Keratinocyte (primary cell): ENCODE measurements around the gene OR4E1. TPM values are rescaled to one million over a fixed set of nuclear protein-coding genes. Genes with fewer than 3 reads are reported as not detected.

Experiments
- DNase-seq: peaks from one replicate; pipeline ENCODE4 v3.0.0-alpha.2; 2011; ENCODE audit warnings: low read depth, missing footprints, low spot score
- FAIRE-seq: peaks from 2 replicates; lab custom pipeline; 2011; peaks lifted over from hg19 to GRCh38; lab: Jason Lieb, UNC
- H2AFZ ChIP-seq: 2 replicates; pipeline ENCODE4 v1.6.0; 2012; ENCODE audit warnings: low read length, control low read depth, inconsistent platforms; ENCODE audit not compliant: control insufficient read depth
- H3K27ac ChIP-seq: 2 replicates; pipeline ENCODE4 v1.5.1; 2011; ENCODE audit warnings: low read length; ENCODE audit not compliant: control insufficient read depth, insufficient read depth
- H3K27me3 ChIP-seq: 3 replicates; pipeline ENCODE4 v1.6.0; 2011; ENCODE audit warnings: low read length; ENCODE audit not compliant: control insufficient read depth, insufficient read depth; ENCODE audit errors: extremely low read depth
- H3K36me3 ChIP-seq, 2 experiments: 2 replicates in 1 of 2; 3 replicates in 1 of 2; pipeline ENCODE4 v1.5.1; 2011; ENCODE audit warnings: low read length in 2 of 2, mild to moderate bottlenecking in 1 of 2; ENCODE audit not compliant: control insufficient read depth in 2 of 2, insufficient read depth in 2 of 2; ENCODE audit errors: extremely low read depth in 1 of 2
- H3K4me1 ChIP-seq: 3 replicates; pipeline ENCODE4 v1.5.1; 2011; ENCODE audit warnings: low read length; ENCODE audit not compliant: control insufficient read depth, insufficient read depth; ENCODE audit errors: extremely low read depth
- H3K4me2 ChIP-seq: 3 replicates; pipeline ENCODE4 v1.6.0; 2011; ENCODE audit warnings: low read depth, low read length; ENCODE audit not compliant: control insufficient read depth, insufficient read depth; ENCODE audit errors: extremely low read depth
- H3K4me3 ChIP-seq, 3 experiments: fragments of 200-600 bp in 1 of 3; sonication (generic) in 1 of 3; 2 replicates in 2 of 3; 3 replicates in 1 of 3; pipeline ENCODE4 v1.5.1; 2011 to 2016; ENCODE audit warnings: low read length in 3 of 3, mild to moderate bottlenecking in 3 of 3, control low read depth in 2 of 3, inconsistent platforms in 1 of 3, low read depth in 1 of 3, mixed read lengths in 1 of 3, mixed run types in 1 of 3, moderate library complexity in 1 of 3; ENCODE audit not compliant: control insufficient read depth in 2 of 3, insufficient read depth in 2 of 3; ENCODE audit errors: extremely low read depth in 1 of 3
- H3K79me2 ChIP-seq: 2 replicates; pipeline ENCODE4 v1.6.0; 2012; ENCODE audit warnings: low read length; ENCODE audit not compliant: control insufficient read depth, insufficient read depth
- H3K9ac ChIP-seq: 3 replicates; pipeline ENCODE4 v1.6.0; 2011; ENCODE audit warnings: low read length; ENCODE audit not compliant: control insufficient read depth, insufficient read depth; ENCODE audit errors: extremely low read depth
- H3K9me1 ChIP-seq: 3 replicates; pipeline ENCODE4 v1.6.0; 2011; ENCODE audit warnings: low read length; ENCODE audit not compliant: control insufficient read depth, insufficient read depth; ENCODE audit errors: extremely low read depth
- H3K9me3 ChIP-seq: 2 replicates; pipeline ENCODE4 v1.5.1; 2012; ENCODE audit warnings: low read depth, low read length; ENCODE audit not compliant: control insufficient read depth
- H4K20me1 ChIP-seq: 3 replicates; pipeline ENCODE4 v1.6.0; 2011; ENCODE audit warnings: low read length; ENCODE audit not compliant: control insufficient read depth, insufficient read depth; ENCODE audit errors: extremely low read depth
- EZH2 ChIP-seq: IDR thresholded peaks from one replicate; pipeline ENCODE4 v1.6.1; 2012; ENCODE audit warnings: inconsistent platforms, mild to moderate bottlenecking, low read length, moderate library complexity
- dilution Hi-C: fragments of 300-500 bp; cut with MboI; formaldehyde crosslinking; loops from one replicate; pipeline ENCODE4 v1.7.0; 2020; ENCODE audit warnings: low sequenced_read_pairs; ENCODE audit not compliant: extremely low pct_ligation_motif_present
- polyA minus RNA-seq, 3 experiments: library from RNA; depleted of rRNA, polyadenylated mRNA; stranded (reverse); fragments of >200 nt; gene quantifications; 1 replicate in 1 of 3; 2 replicates in 1 of 3; 3 replicates in 1 of 3; pipeline ENCODE4 v1.2.3, GENCODE V29; 2011
- polyA plus RNA-seq, 5 experiments: library from polyadenylated mRNA; depleted of rRNA in 3 of 5; stranded (reverse) in 3 of 5; stranded (forward) in 1 of 5; unstranded in 1 of 5; fragments of >200 nt; gene quantifications; 1 replicate in 1 of 5; 2 replicates in 3 of 5; 3 replicates in 1 of 5; pipeline versions ENCODE4 v1.2.1 to v1.2.3, GENCODE V29; 2011 to 2012; ENCODE audit warnings: missing spikeins in 2 of 5, low read depth in 1 of 5, low replicate concordance in 1 of 5
- TF ChIP-seq, protein P1 (sequence below), 3 experiments: IDR thresholded peaks in 1 of 3; conservative IDR thresholded peaks in 1 of 3; optimal IDR thresholded peaks in 1 of 3; 2 replicates in 2 of 3; 3 replicates in 1 of 3; pipeline versions ENCODE3 to v1.5.1; 2011; ENCODE audit warnings: low read length in 3 of 3, mild to moderate bottlenecking in 3 of 3, moderate library complexity in 2 of 3, control low read depth in 1 of 3, inconsistent platforms in 1 of 3; ENCODE audit not compliant: insufficient read depth in 2 of 3; ENCODE audit errors: extremely low read depth in 1 of 3

The OR4E1 gene, protein sequence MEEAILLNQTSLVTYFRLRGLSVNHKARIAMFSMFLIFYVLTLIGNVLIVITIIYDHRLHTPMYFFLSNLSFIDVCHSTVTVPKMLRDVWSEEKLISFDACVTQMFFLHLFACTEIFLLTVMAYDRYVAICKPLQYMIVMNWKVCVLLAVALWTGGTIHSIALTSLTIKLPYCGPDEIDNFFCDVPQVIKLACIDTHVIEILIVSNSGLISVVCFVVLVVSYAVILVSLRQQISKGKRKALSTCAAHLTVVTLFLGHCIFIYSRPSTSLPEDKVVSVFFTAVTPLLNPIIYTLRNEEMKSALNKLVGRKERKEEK
- polyA plus RNA-seq (not detected in 3 replicates), polyA minus RNA-seq (not detected in 3 replicates)
- not detected for polyA plus RNA-seq (2011; ENCODE audit: low read depth)
- polyA plus RNA-seq (2011; cell fraction: cytosol; rRNA removed) = not detected in 2 replicates
- not detected in 2 replicates for polyA plus RNA-seq (2011; cell fraction: nucleus; rRNA removed)
- polyA plus RNA-seq (2012; ENCODE audit: low replicate concordance) = not detected in 2 replicates
- not detected for polyA minus RNA-seq (2011; cell fraction: cytosol; rRNA and poly(A)+ RNA removed)
- not detected in 2 replicates for polyA minus RNA-seq (2011; cell fraction: nucleus; rRNA and poly(A)+ RNA removed)

DNA sequence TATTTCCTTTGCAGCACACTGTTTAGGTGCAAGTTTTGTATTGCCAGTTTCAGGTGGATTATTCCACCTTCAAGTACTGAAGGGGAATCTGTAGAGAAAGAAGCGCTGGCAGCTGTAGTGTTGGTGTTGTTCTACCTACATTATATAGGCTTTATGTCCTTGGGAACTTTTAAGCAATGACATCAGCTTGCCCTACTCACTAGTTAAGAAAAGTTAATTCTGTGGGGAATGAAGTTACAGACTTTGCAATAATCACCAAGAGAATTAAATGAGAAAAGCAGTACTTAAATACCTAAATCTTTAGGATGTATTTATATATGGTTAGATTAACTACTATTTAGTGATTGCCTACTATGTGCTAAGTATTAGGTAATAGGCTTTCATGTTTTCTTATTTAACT is at the start of gene OR4E1:
Gene OR4E1 (minus strand): TSS at position 101 of the 400 bp plus-strand sequence. CDS start 2,883 bp downstream, outside the sequence.
- H3K4me1 ChIP-seq = no peaks in the 10 kb centered on the region
- H3K4me3 ChIP-seq = no peak within 1 kb of the TSS
- no peaks in the 10 kb centered on the region for H3K27me3 ChIP-seq
- H3K9ac ChIP-seq = no peak within 1 kb of the TSS
- no peaks in the 10 kb centered on the region for H3K9me1 ChIP-seq
- no peaks in the 10 kb centered on the region for H3K36me3 ChIP-seq
- no peaks in the 10 kb centered on the region for H3K79me2 ChIP-seq
- no peak within 1 kb of the TSS for H3K4me2 ChIP-seq
- no peak for TF ChIP-seq EZH2
- TF ChIP-seq, protein P1, sequence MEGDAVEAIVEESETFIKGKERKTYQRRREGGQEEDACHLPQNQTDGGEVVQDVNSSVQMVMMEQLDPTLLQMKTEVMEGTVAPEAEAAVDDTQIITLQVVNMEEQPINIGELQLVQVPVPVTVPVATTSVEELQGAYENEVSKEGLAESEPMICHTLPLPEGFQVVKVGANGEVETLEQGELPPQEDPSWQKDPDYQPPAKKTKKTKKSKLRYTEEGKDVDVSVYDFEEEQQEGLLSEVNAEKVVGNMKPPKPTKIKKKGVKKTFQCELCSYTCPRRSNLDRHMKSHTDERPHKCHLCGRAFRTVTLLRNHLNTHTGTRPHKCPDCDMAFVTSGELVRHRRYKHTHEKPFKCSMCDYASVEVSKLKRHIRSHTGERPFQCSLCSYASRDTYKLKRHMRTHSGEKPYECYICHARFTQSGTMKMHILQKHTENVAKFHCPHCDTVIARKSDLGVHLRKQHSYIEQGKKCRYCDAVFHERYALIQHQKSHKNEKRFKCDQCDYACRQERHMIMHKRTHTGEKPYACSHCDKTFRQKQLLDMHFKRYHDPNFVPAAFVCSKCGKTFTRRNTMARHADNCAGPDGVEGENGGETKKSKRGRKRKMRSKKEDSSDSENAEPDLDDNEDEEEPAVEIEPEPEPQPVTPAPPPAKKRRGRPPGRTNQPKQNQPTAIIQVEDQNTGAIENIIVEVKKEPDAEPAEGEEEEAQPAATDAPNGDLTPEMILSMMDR (optimal IDR thresholded peaks at IDR 0.05 in 1 of 3, IDR thresholded peaks at IDR 0.05 in 1 of 3, conservative IDR thresholded peaks at IDR 0.05 in 1 of 3; ENCODE audit: extremely low read depth in 1 of 3, insufficient read depth in 2 of 3, low read length in 3 of 3) = no peak
- no peak within 1 kb of the TSS for H2AFZ ChIP-seq
- FAIRE-seq = no peak
- H4K20me1 ChIP-seq = no peaks in the 10 kb centered on the region
- DNase-seq = no peak
- dilution Hi-C loops = no loop called here
- no peaks in the 10 kb centered on the region for H3K9me3 ChIP-seq
- no peak within 1 kb of the TSS for H3K27ac ChIP-seq

DNA sequence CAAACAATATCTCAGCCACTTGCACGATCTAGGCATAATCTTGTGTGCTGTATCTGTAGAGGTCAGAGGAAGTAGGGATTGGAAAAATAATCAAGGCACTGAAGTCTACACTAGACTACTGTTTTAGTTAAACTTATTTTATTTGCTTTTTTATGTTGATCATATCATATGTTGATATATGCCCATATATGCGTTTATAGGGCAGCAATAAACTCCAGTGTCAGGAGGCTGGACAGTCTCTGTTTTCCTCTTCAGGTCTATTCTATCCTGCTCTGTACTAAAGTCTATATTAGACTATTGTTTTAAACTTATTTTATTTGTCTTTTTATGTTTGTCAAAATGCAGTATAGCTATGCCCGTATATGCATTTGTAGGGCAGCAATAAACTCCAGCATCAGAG is 47.9 kb upstream of the OR4E1 start:
- no peaks in the 10 kb centered on the region for H4K20me1 ChIP-seq
- no peaks in the 10 kb centered on the region for H3K4me1 ChIP-seq
- H3K36me3 ChIP-seq = no peaks in the 10 kb centered on the region
- no peak overlapping the region for H2AFZ ChIP-seq
- H3K9me3 ChIP-seq = no peaks in the 10 kb centered on the region
- DNase-seq = no peak
- H3K9ac ChIP-seq = no peak overlapping the region
- no peak overlapping the region for H3K4me3 ChIP-seq
- H3K9me1 ChIP-seq = no peaks in the 10 kb centered on the region
- no peak for FAIRE-seq
- no peaks in the 10 kb centered on the region for H3K79me2 ChIP-seq
- no peak overlapping the region for H3K4me2 ChIP-seq
- no peak for TF ChIP-seq EZH2
- TF ChIP-seq, protein P1 (optimal IDR thresholded peaks at IDR 0.05 in 1 of 3, IDR thresholded peaks at IDR 0.05 in 1 of 3, conservative IDR thresholded peaks at IDR 0.05 in 1 of 3; ENCODE audit: extremely low read depth in 1 of 3, insufficient read depth in 2 of 3, low read length in 3 of 3) = no peak
- H3K27ac ChIP-seq = no peak overlapping the region
- H3K27me3 ChIP-seq = no peaks in the 10 kb centered on the region
- dilution Hi-C loops = no loop called here
